Liver (tissue), 9 donors: Measurements from ENCODE around the gene IQSEC1. TPM values are rescaled to one million over a fixed set of nuclear protein-coding genes. Genes with fewer than 3 reads are reported as not detected.

ENCODE experiments used
- DNase-seq: peaks from one replicate; pipeline ENCODE4 v3.0.0-alpha.2; 2017; ENCODE audit warnings: low spot score
- H3K27ac ChIP-seq, 2 donors: one replicate each; pipeline ENCODE4 v1.7.0; 2013; ENCODE audit warnings: inconsistent platforms in 2 of 2, low read length in 2 of 2, control low read depth in 1 of 2, low read depth in 1 of 2, mild to moderate bottlenecking in 1 of 2
- H3K27me3 ChIP-seq, 4 donors: one replicate each; pipeline versions ENCODE4 v1.6.1 to v1.7.0; 2013; ENCODE audit warnings: low read length in 3 of 4, inconsistent platforms in 1 of 4, mild to moderate bottlenecking in 1 of 4, moderate library complexity in 1 of 4; ENCODE audit not compliant: control insufficient read depth in 4 of 4, insufficient read depth in 4 of 4
- H3K36me3 ChIP-seq, 4 donors: one replicate each; pipeline versions ENCODE4 v1.6.1 to v1.7.0; 2013; ENCODE audit warnings: low read length in 3 of 4, mild to moderate bottlenecking in 3 of 4, low read depth in 1 of 4, moderate library complexity in 1 of 4; ENCODE audit not compliant: control insufficient read depth in 4 of 4, insufficient read depth in 3 of 4
- H3K4me1 ChIP-seq, 4 donors: one replicate each; pipeline versions ENCODE4 v1.6.1 to v1.7.0; 2013; ENCODE audit warnings: low read length in 3 of 4, mild to moderate bottlenecking in 3 of 4, moderate library complexity in 1 of 4; ENCODE audit not compliant: control insufficient read depth in 4 of 4, insufficient read depth in 4 of 4
- H3K4me3 ChIP-seq, 3 donors: one replicate each; pipeline versions ENCODE4 v1.6.1 to v1.7.0; 2013; ENCODE audit warnings: low read length in 3 of 3, control low read depth in 1 of 3, low read depth in 1 of 3, mild to moderate bottlenecking in 1 of 3
- H3K9ac ChIP-seq, 2 donors: one replicate each; pipeline ENCODE4 v1.7.0; 2013; ENCODE audit warnings: low read length in 2 of 2, mild to moderate bottlenecking in 2 of 2, moderate library complexity in 2 of 2, control low read depth in 1 of 2, low read depth in 1 of 2
- H3K9me3 ChIP-seq, 4 donors: one replicate each; pipeline versions ENCODE4 v1.6.1 to v1.7.0; 2013; ENCODE audit warnings: low read length in 3 of 4; ENCODE audit not compliant: control insufficient read depth in 4 of 4
- ATF3 ChIP-seq: IDR thresholded peaks from 2 replicates; pipeline ENCODE4 v1.6.1; 2016; ENCODE audit warnings: antibody characterized with exemption
- CTCF ChIP-seq: fragments of 150-350 bp; IDR thresholded peaks from 2 replicates; pipeline ENCODE4 v1.5.1; 2017; ENCODE audit warnings: improper control_type of control experiment, low read depth, low read length; ENCODE audit not compliant: missing input control
- GABPA ChIP-seq, 2 donors: IDR thresholded peaks in 1 of 2; conservative IDR thresholded peaks in 1 of 2; 2 replicates each; pipeline ENCODE4 v1.6.1; 2016; ENCODE audit warnings: antibody characterized with exemption in 2 of 2, mild to moderate bottlenecking in 1 of 2, moderate library complexity in 1 of 2
- HNF4G ChIP-seq: IDR thresholded peaks from 2 replicates; pipeline ENCODE4 v1.6.1; 2016; ENCODE audit warnings: antibody characterized with exemption
- JUND ChIP-seq, 2 donors: IDR thresholded peaks; 2 replicates each; pipeline ENCODE4 v1.6.1; 2016; ENCODE audit warnings: antibody characterized with exemption in 2 of 2
- NR2F2 ChIP-seq: IDR thresholded peaks from 2 replicates; pipeline ENCODE4 v1.6.1; 2016; ENCODE audit warnings: antibody characterized with exemption
- RAD21 ChIP-seq, 2 donors: IDR thresholded peaks; 2 replicates each; pipeline ENCODE4 v1.6.1; 2016; ENCODE audit warnings: antibody characterized with exemption in 2 of 2, mild to moderate bottlenecking in 2 of 2
- REST ChIP-seq: IDR thresholded peaks from 2 replicates; pipeline ENCODE4 v1.6.1; 2016; ENCODE audit warnings: antibody characterized with exemption, mild to moderate bottlenecking
- SP1 ChIP-seq: IDR thresholded peaks from 2 replicates; pipeline ENCODE4 v1.6.1; 2018; ENCODE audit warnings: antibody characterized with exemption, mild to moderate bottlenecking
- YY1 ChIP-seq: IDR thresholded peaks from 2 replicates; pipeline ENCODE4 v1.6.1; 2016; ENCODE audit warnings: antibody characterized with exemption, mild to moderate bottlenecking
- WGBS: extraction: QIAGEN DNeasy Blood & Tissue Kit; methylation state at CpG from one replicate; pipeline ENCODE4 v1.1.7; 2013; 5-methylcytosine and 5-hydroxymethylcytosine counted together
- polyA plus RNA-seq, 2 donors: library from polyadenylated mRNA; stranded (reverse) in 1 of 2; unstranded in 1 of 2; fragments of 200-250 nt in 1 of 2; fragments of >200 nt in 1 of 2; fragmentation: Nextera tagmentation in 1 of 2; extraction: Ambion mirVana in 1 of 2; gene quantifications; one replicate each; pipeline versions ENCODE4 v1.2.1 to v1.2.3, GENCODE V29; 2013 to 2015
- total RNA-seq, 2 donors: library from RNA; depleted of rRNA; stranded (reverse); fragments of >200 nt; gene quantifications; one replicate each; pipeline ENCODE4 v1.2.3, GENCODE V29; 2014
- donor health status: healthy.
- donor health status: healthy.
- donor health status: healthy.
- donor health status: healthy.
- donor health status: healthy.

IQSEC1 gene
- total and polyA plus RNA-seq, 4 donors, result 12.7 to 56.0 (median 36.2) TPM

- Histone ChIP-seq H3K27me3 (no peaks in the 10 kb centered on the region), H3K9ac (peak overlapping the region in 1 of 2 donors; percentile 56), H3K4me1 (peaks cover 0 to 23% (median 15%) of the 10 kb centered on the region in 4 donors), H3K4me3 (peak overlapping the region; percentile 36 to 81 (median 74)), H3K36me3 (no peaks in the 10 kb centered on the region), H3K9me3 (no peaks in the 10 kb centered on the region), H3K27ac (peak overlapping the region; percentile 39 to 71)
- TF ChIP-seq CTCF (no peak), ATF3 (no peak)
- DNase-seq, result no peak
- under 1% methylated on average over 25 of the region's 25 CpGs for WGBS
Observed at GRCh38 chr3:12994357-12994606, 78.9 kb downstream of the IQSEC1 start.

- H3K36me3 ChIP-seq, result no peaks in the 10 kb centered on the region
- DNase-seq, result no peak
- no peaks in the 10 kb centered on the region for H3K9me3 ChIP-seq
- peaks cover 0 to 23% (median 15%) of the 10 kb centered on the region in 4 donors for H3K4me1 ChIP-seq
- no peak overlapping the region for H3K9ac ChIP-seq
- peak overlapping the region in 1 of 2 donors; percentile 39 for H3K27ac ChIP-seq
- H3K4me3 ChIP-seq, result peak overlapping the region; percentile 36 to 81 (median 74)
- H3K27me3 ChIP-seq, result no peaks in the 10 kb centered on the region
- TF ChIP-seq CTCF (no peak), RAD21 (IDR thresholded peaks at IDR 0.05) (no peak), HNF4G (no peak), SP1 (no peak), YY1 (no peak), JUND (IDR thresholded peaks at IDR 0.05) (no peak), NR2F2 (no peak), REST (no peak), GABPA (IDR thresholded peaks at IDR 0.05 in 1 of 2, conservative IDR thresholded peaks at IDR 0.05 in 1 of 2) (no peak)
- 1% methylated on average over 114 of the region's 114 CpGs for WGBS
Observed at GRCh38 chr3:12993517-12994356, 79.5 kb downstream of the IQSEC1 start.
